ENCODE measurements around the gene CELSR2.
A peak's percentile ranks its signal among the peaks of the same experiment; 100 is the strongest.

CELSR2 gene

DNA sequence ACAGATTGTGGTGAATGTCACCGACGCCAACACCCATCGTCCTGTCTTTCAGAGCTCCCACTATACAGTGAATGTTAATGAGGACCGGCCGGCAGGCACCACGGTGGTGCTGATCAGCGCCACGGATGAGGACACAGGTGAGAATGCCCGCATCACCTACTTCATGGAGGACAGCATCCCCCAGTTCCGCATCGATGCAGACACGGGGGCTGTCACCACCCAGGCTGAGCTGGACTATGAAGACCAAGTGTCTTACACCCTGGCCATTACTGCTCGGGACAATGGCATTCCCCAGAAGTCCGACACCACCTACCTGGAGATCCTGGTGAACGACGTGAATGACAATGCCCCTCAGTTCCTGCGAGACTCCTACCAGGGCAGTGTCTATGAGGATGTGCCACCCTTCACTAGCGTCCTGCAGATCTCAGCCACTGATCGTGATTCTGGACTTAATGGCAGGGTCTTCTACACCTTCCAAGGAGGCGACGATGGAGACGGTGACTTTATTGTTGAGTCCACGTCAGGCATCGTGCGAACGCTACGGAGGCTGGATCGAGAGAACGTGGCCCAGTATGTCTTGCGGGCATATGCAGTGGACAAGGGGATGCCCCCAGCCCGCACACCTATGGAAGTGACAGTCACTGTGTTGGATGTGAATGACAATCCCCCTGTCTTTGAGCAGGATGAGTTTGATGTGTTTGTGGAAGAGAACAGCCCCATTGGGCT lies 3.0 kb downstream of the CELSR2 start:
- DNase-seq: no peak

DNA sequence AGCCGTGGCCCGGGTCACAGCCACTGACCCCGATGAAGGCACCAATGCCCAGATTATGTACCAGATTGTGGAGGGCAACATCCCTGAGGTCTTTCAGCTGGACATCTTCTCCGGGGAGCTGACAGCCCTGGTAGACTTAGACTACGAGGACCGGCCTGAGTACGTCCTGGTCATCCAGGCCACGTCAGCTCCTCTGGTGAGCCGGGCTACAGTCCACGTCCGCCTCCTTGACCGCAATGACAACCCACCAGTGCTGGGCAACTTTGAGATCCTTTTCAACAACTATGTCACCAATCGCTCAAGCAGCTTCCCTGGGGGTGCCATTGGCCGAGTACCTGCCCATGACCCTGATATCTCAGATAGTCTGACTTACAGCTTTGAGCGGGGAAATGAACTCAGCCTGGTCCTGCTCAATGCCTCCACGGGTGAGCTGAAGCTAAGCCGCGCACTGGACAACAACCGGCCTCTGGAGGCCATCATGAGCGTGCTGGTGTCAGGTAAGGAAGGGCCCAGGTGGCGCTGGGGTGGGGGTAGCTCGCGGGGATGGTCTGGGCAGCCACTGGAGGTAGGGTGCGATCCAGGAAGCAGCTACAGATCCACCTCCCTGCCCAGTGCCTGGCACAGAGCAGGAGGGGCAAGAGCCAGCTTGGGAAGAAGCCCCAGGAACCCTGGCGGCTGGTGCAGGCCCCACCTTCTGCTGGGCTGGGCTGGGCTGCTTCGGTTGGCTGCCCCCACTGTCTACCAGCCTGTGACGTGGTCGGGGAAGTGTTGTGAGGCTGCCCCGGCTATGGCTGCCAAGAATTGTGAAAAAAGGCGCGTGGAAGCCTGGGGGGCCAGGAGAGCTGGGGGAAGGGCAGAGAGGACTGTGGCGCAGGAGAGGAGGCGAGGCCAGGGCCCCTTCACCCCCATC lies 3.8 kb downstream of the CELSR2 start:
- DNase-seq: no peak

DNA sequence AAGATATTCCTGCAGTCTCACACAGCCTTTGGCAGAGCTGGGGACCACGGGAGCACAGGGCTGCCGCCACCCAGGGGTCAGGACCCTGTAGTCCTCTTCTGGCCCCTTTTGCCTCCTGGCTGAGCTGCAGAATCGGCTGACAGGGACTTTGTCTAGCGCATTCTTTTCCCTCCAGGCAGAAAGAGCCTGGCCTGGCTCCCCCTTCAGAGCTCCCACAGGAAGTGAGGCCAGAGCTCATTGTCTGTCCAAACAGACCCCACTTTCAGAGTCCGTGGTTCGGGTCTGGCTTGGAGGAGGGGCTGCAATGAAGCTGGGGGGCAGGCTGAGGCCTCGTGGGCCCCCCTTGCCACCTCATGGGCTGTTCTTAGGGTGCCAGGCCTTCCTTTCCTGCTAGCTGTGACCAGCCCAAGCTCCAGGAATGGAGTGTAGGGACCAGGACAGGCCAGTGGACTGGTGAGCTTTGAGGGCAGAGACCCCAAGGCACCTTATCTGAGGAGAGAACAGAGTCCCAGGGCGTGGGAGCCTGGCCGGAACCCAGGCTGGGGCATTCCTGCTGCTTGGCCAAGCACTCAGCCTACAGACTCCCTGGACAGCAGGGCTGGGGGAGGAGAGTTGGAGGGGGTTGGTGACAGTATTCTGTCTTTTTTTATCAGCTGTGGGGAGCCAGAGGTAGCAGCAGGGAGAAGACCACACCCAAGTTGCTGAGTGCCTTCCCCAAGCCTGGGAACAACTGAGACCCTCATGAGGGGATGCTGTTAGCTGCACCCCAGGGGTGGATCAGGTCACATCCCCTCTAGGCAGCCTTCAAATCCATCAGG lies 4.7 kb downstream of the CELSR2 start:
- no peak for DNase-seq

DNA sequence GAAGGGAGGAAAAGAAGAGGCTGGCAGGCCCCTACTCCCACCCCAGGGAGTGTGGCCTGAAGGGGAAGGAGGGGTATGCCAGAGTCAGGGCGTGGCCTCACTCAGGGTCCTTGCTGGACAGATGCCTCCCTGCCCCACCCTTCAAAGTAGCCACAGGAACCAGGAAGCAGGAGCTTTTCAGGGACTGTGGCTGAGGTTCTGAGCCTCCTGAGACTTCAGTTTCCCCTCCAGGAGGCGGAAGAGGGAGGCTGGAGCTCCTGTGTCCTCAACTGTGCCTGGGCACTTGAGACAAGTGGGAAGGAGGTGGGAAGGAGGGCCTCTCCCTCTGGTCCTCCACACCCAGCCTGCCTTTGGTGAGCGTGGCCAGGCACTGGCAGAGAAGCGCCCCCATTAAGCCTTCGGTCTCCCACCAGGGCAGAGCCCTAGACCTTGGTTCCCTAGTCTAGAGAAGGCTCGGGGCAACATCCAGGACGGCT lies 5.3 kb downstream of the CELSR2 start:
- no peak for DNase-seq

GRCh38 chr1:109255097-109255651 lies 5.8 kb downstream of the CELSR2 start:
- no peak for DNase-seq

DNA sequence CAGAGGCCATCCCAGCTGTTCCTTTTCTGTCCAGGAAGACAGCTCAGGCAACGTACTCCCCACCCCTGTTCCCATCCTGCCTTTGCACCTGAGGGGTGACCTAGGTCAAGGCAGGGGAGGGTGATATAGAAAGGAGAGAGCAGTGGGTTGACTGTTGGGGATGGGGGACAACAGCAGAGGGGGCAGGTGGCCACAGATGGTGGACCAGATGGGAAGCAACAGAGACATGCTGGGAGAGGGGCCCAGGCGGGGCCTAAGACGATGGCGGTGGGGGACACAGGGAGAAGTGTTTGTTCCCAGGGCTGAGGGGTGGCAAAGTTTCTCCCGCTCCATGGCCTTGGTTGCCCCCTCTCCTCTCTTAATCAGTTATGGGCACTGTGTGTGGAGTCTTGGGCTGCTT lies 6.3 kb downstream of the CELSR2 start:
- DNase-seq: no peak

DNA sequence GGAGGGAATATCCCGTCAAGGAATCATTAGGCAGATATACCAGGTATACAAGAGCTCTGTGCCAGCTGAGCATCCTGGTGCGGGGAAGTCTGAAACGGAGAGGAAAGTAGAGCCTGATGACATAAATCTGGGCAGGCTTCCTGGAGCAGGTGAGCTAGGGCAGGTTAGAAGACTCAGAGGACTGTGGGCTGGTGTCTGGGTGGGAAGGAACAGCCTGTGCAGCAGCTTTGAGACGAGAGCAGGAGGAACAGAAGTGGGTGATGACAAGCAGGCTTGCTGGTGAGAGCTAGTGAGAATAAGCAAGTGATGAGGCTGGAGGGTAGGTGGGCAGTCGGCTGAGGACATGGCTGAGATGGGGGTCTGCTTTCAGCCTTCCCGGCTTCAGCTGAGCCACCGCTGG lies 6.7 kb downstream of the CELSR2 start:
- no peak for DNase-seq

GRCh38 chr1:109256971-109257681 lies 7.8 kb downstream of the CELSR2 start:
- DNase-seq: no peak

DNA sequence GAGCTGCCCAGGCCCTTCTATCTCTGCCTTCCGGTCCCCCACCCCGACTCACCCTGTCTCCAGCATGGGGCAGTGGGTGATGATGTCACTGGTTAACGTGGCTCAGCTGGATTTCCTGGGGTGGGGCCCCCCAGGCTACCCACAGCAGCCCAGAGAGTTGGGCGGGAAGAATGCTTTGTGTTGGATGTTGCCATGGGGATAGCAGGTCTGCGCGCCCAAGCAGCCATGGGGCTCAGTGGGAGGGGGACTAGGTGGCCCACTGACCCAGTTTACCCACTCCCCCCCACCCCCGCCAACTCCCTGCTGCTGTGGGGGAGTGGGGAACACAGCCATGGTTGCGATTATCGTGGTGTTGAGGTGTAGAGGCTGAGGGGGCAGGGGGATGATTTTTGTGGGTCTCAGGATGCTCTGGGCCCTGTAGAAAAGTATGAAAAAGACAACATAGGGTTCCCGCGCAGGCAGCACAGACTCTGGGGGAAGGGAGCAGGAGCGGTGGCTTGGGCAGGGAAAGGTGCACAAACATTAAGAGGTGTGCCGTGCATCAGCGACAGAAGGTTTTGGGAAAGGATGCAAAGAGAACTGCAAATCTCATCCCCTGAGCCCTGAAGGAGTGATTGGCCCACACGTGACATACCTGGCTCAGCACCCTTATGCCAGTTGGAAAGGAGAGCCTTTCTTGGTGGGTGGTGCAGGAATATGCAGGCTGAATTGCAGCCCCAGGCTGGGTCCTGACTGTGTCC lies 8.5 kb downstream of the CELSR2 start:
- DNase-seq: no peak

DNA sequence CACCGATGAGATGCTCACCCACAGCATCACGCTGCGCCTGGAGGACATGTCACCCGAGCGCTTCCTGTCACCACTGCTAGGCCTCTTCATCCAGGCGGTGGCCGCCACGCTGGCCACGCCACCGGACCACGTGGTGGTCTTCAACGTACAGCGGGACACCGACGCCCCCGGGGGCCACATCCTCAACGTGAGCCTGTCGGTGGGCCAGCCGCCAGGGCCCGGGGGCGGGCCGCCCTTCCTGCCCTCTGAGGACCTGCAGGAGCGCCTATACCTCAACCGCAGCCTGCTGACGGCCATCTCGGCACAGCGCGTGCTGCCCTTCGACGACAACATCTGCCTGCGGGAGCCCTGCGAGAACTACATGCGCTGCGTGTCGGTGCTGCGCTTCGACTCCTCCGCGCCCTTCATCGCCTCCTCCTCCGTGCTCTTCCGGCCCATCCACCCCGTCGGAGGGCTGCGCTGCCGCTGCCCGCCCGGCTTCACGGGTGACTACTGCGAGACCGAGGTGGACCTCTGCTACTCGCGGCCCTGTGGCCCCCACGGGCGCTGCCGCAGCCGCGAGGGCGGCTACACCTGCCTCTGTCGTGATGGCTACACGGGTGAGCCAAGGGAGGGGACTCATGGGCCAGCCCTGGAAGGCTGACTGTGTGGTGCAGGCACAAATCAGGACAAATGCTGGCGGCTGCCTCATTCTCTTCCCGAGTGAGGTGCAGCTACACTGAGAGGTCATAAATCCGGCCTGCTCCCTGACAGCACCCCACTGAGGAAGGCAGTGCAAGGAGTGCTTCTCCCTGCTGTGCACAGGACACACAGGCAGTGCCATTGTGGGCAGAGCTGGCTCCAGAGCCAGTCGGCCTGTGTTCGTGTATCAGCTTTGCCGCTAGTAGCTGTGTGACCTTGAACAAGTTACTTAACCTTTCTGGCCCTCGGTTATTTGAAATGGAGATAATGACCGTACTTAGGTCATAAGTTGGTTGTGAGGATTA lies 9.4 kb downstream of the CELSR2 start:
- no peak for DNase-seq

DNA sequence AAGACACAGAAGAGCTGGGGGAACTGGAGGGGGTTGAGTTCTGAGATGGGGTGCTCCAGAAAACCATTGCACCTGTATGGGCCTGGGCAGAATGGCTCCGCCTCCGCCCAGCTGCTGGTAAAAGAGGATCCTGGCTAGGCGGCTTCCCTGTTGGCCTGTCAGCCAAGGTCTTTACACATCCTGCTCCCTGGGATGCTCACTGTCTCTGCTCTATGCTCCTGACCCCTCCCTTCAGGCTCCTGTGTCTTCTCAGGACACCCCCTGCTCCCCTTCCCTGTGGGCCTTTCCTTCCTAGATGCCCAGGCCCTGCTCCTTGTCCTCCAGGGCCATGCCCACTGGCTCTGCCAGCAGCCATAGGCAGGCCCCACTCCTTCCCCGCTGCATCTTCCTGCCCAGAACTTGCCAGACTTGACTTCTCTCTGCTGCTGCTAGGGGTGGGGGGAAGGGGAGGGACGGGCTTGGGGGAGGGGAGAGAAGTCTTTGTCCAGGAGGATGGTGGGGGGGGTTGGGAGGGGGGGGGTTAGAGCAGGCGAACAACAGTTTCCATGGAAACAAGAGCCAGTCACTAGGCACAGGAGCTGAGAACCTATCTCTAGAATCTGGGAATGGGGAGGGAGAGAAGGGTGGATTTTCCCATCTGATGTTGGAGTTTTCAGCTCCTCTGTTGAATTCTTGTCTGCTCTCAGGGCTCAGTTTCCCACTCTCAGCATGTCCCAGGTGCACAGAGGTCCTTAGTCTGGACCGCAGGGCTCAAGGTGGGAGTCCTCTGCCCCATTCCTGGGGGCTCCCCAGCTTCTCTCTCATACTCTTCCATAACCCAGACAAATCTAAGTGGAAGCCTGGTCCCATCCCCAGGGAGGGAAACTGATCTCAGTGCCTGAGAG lies 10.6 kb downstream of the CELSR2 start:
- DNase-seq: no peak

- no peak for DNase-seq
Observed at GRCh38 chr1:109261006-109261405, 11.7 kb downstream of the CELSR2 start.

- no peak for DNase-seq
Observed at GRCh38 chr1:109261578-109261977, 12.2 kb downstream of the CELSR2 start.

DNA sequence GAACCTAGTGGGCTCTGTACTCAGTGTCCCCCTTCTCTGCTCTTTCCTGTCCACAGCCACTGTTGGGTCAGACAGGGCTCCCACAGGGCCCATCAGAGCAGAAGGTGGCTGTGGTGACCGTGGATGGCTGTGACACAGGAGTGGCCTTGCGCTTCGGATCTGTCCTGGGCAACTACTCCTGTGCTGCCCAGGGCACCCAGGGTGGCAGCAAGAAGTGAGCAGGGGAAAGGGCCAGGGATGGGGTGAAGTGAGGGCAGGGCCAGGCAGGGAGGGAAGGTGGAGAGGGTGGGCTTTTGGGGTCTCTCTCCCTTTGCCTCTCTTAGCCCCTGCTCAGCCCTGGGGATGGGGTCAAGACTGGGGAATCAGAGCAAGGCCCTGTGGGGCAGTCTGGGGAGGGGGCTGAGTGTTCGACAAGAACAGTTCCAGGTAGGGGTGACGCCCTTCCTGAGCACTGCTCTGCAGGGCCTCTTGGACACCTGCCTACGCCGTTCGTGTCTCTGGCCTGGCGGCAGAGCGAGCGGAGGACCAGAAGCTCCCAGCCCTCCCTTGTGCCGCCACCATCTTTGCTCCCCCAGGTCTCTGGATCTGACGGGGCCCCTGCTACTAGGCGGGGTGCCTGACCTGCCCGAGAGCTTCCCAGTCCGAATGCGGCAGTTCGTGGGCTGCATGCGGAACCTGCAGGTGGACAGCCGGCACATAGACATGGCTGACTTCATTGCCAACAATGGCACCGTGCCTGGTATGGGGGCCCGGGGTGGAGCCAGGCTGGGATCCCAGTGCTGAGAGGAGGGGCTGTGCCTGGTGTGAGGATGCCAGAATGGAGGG lies 13.1 kb downstream of the CELSR2 start:
- no peak for DNase-seq

DNA sequence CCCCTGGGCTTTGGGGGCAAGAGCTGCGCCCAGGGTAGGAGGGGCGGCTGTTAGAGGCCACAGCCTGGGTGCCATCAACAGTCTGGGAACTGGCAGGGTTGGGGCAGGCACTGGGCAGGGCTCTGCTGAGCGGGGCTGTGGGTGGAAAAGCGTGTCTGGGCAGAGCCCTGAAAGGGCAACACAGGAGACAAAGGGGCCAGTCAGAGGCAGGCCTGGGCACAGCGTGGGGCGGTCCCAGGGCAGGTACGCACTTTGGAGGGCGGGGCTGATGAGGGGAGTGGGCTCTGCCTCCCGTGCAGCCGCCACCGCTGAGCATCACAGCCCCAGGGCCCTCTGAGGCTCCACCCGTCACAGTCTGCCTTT lies 13.9 kb downstream of the CELSR2 start:
- no peak for DNase-seq

GRCh38 chr1:109263597-109264378 lies 14.4 kb downstream of the CELSR2 start:
- peak; percentile 59 to 78 for DNase-seq

DNA sequence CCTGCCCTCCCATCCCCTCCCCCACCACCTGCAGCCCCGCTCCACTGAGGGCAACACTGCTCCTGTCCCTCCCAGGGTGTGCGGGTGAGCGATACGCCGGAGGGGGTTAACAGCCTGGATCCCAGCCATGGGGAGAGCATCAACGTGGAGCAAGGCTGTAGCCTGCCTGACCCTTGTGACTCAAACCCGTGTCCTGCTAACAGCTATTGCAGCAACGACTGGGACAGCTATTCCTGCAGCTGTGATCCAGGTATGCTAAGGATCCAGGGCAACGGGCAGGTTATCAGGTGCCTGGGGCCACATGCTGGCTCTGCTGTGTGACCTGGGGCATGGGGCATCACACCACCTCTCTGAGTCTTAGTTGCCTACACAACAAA lies 15.0 kb downstream of the CELSR2 start:
- no peak for DNase-seq

DNA sequence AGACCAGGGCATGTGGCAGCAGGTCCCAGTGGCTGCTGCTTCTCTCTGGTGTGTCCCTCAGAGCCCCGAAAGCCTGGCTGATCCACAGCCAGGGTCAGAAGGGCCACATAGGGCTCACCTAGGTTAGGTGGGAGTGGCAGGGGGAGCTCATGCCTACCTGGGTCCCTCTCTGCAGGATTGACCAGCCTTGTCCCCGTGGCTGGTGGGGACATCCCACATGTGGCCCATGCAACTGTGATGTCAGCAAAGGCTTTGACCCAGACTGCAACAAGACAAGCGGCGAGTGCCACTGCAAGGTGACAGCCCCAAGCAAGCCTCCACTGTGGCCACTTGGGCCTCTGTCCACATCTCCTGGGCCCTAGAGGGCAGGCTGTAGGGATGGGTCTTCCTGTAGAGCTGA lies 15.7 kb downstream of the CELSR2 start:
- no peak for DNase-seq
